Osteocyte (in vitro differentiated cells): ENCODE data around the gene ADRA1B. TPM values are rescaled to one million over a fixed set of nuclear protein-coding genes. Genes with fewer than 3 reads are reported as not detected.
A peak's percentile ranks its signal among the peaks of the same experiment; 100 is the strongest.

Experiments
- DNase-seq: peaks from one replicate; pipeline ENCODE4 v3.0.0; 2021; ENCODE audit warnings: mixed read lengths; ENCODE audit not compliant: unreplicated experiment; ENCODE audit errors: extremely low spot score
- H3K27ac Mint-ChIP-seq: one replicate; pipeline ENCODE4 v1.8.0; 2021; ENCODE audit warnings: mild to moderate bottlenecking, mixed read lengths; ENCODE audit not compliant: unreplicated experiment
- H3K27me3 Mint-ChIP-seq: one replicate; pipeline ENCODE4 v1.8.0; 2021; ENCODE audit warnings: mixed read lengths; ENCODE audit not compliant: unreplicated experiment
- H3K36me3 Mint-ChIP-seq: one replicate; pipeline ENCODE4 v1.8.0; 2021; ENCODE audit warnings: mixed read lengths; ENCODE audit not compliant: unreplicated experiment
- H3K4me1 Mint-ChIP-seq: one replicate; pipeline ENCODE4 v1.8.0; 2021; ENCODE audit warnings: mixed read lengths; ENCODE audit not compliant: unreplicated experiment
- H3K4me3 Mint-ChIP-seq: one replicate; pipeline ENCODE4 v1.8.0; 2021; ENCODE audit warnings: mild to moderate bottlenecking, moderate library complexity, mixed read lengths; ENCODE audit not compliant: unreplicated experiment
- H3K9me3 Mint-ChIP-seq: one replicate; pipeline ENCODE4 v1.8.0; 2021; ENCODE audit warnings: mixed read lengths; ENCODE audit not compliant: unreplicated experiment
- CTCF ChIP-seq: fragments of 200-600 bp; sonication (generic); IDR thresholded peaks from 2 replicates; pipeline ENCODE4 v1.5.0; 2021; ENCODE audit warnings: antibody characterized with exemption, mild to moderate bottlenecking, moderate library complexity
- total RNA-seq: library from RNA; stranded (reverse); gene quantifications from 2 replicates; pipeline ENCODE4 v1.2.1, GENCODE V29; 2021

ADRA1B gene
- total RNA-seq, 1 donor from 2014 or later: 4.0 TPM

DNA sequence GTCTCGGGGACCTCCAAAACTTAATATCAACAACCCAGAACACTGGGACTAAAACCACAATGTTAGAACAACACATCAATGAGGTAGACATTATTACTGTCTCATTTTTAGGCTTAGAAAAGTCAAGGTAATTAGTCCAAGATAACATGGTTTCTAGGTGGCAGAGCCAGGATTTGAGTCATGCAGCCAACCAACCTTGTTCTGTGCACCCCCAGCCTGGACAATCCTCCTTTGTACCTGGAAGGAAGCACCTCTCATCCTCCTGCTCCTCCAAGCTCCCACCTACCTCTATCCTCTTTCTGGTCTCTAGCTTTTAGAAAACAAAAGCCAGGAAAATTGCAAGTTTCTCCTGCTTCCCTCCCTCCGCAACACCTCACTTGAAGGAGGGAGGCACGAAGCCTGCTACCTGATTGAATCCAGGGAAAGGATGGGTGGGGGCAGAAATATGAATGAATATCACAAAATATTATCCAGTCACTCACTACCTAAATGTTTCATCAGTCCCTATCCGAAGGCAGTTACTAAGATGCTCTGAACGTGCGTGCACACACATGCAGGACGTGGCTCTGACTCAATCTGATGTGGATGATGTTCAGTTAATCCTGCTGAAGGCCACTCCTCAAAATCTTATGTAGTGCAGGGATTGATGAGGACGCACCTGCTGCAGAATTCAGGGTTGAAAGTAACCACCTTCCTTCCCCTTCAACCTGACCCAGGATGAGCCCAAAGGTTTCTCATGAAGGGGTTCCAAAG is 66.3 kb downstream of the ADRA1B start:
- no peaks in the 10 kb centered on the region for H3K9me3 Mint-ChIP-seq
- DNase-seq: no peak
- H3K27me3 Mint-ChIP-seq: peaks cover 14% of the 10 kb centered on the region
- no peak for TF ChIP-seq CTCF
- H3K4me1 Mint-ChIP-seq: no peaks in the 10 kb centered on the region
- no peak overlapping the region for H3K27ac Mint-ChIP-seq
- H3K36me3 Mint-ChIP-seq: no peaks in the 10 kb centered on the region
- no peak overlapping the region for H3K4me3 Mint-ChIP-seq

GRCh38 chr5:159987031-159987674 is 70.9 kb downstream of the ADRA1B start:
- peak; percentile 86 for DNase-seq
- peak; percentile 89 for TF ChIP-seq CTCF
- Mint-ChIP-seq H3K4me1 (no peaks in the 10 kb centered on the region), H3K9me3 (no peaks in the 10 kb centered on the region), H3K27ac (no peak overlapping the region), H3K4me3 (peak overlapping the region; percentile 61), H3K36me3 (no peaks in the 10 kb centered on the region), H3K27me3 (peaks cover 48% of the 10 kb centered on the region)

DNA sequence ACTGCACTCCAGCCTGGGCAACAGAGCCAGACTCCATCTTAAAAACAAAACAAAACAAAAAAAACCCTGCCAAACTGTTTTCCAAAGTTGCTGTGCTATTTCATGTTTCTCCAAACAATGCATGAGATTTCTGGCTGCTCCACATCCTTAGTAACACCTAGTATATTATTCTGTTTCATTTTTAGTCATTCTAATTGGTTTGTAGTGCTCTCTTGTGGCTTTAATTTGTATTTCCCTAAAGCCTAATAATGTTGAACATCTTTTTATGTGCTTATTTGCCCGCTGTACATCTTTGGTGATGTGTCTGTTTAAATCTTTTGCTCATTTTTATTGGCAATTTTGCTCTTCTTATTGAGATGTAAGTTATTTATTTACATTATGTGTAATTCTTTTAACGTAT is 74.2 kb downstream of the ADRA1B start:
- H3K36me3 Mint-ChIP-seq: no peaks in the 10 kb centered on the region
- H3K4me1 Mint-ChIP-seq: no peaks in the 10 kb centered on the region
- peaks cover 7% of the 10 kb centered on the region for H3K9me3 Mint-ChIP-seq
- TF ChIP-seq CTCF: peak; percentile 45
- H3K27ac Mint-ChIP-seq: no peak overlapping the region
- peaks cover 48% of the 10 kb centered on the region for H3K27me3 Mint-ChIP-seq
- H3K4me3 Mint-ChIP-seq: no peak overlapping the region
- no peak for DNase-seq

DNA sequence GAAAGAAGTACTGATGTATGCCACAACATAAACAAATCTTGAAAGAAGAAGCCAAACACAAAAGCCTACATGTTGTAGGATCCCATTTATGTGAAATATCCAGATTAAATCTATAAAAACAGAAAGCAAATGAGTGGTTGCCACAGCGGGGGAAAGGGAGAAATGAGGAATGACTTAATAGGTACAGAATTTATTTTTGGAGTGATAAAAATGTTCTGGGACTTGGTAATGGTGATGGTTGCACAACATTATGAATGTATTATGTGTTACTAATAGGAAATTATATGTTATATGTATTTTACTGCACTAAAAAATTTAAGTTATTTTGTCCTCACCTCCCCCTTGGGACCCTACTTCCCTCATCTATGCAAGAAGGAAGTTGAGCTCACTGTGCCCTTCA is 76.3 kb downstream of the ADRA1B start:
- peaks cover 7% of the 10 kb centered on the region for H3K9me3 Mint-ChIP-seq
- H3K27ac Mint-ChIP-seq: no peak overlapping the region
- no peak for DNase-seq
- H3K4me1 Mint-ChIP-seq: no peaks in the 10 kb centered on the region
- H3K27me3 Mint-ChIP-seq: peaks cover 50% of the 10 kb centered on the region
- H3K36me3 Mint-ChIP-seq: no peaks in the 10 kb centered on the region
- no peak for TF ChIP-seq CTCF
- no peak overlapping the region for H3K4me3 Mint-ChIP-seq

DNA sequence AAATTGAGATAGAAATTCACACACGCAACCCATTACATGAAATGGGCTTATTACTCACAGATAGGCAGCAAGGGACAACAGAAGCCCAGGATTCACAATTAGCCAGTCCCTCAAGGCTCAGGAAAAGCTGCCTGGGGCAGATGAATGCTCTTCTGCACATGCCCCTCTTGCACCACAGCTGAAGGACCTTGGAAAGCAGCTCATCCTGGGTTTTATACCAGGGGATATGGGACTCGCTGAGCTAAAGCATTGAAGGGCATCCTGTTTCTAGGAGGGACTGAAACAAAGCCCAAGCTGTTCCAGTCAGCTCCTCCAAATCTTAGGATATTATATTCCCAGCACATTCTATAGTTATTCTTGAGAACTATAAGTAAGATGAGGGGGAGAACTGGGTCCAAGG is 76.9 kb downstream of the ADRA1B start:
- TF ChIP-seq CTCF: no peak
- Mint-ChIP-seq H3K27ac (no peak overlapping the region), H3K36me3 (no peaks in the 10 kb centered on the region), H3K4me3 (no peak overlapping the region), H3K4me1 (no peaks in the 10 kb centered on the region), H3K27me3 (peaks cover 49% of the 10 kb centered on the region), H3K9me3 (peaks cover 7% of the 10 kb centered on the region)
- DNase-seq: no peak
